GM23248 (cell line): ENCODE data around the gene XXYLT1.

ENCODE experiments used
- EZH2 ChIP-seq: fragments of 200-600 bp; sonication (generic); IDR thresholded peaks from 2 replicates; pipeline ENCODE4 v1.6.1; 2018; ENCODE audit warnings: antibody characterized with exemption, mild to moderate bottlenecking; ENCODE audit not compliant: insufficient read depth, poor library complexity, severe bottlenecking
- EZH2phosphoT487 ChIP-seq: fragments of 200-600 bp; sonication (generic); IDR thresholded peaks from 2 replicates; pipeline ENCODE4 v1.6.1; 2018; ENCODE audit warnings: antibody characterized with exemption, moderate library complexity, mild to moderate bottlenecking, low read depth; ENCODE audit not compliant: insufficient read depth

- TF ChIP-seq EZH2phosphoT487 = no peak
- TF ChIP-seq EZH2 = no peak
These were observed 130.5 kb downstream of the XXYLT1 start for GRCh38 chr3:195140410-195140809.
